Hepatocyte (in vitro differentiated cells): ENCODE measurements around the gene CCL19.

Experiments used
- EZH2 ChIP-seq: fragments of 200-600 bp; sonication (generic); IDR thresholded peaks from 2 replicates; pipeline ENCODE4 v1.6.1; 2016; ENCODE audit warnings: antibody characterized with exemption, mild to moderate bottlenecking, borderline replicate concordance
- TF ChIP-seq, protein P1 (sequence below): fragments of 200-600 bp; sonication (generic); IDR thresholded peaks from 2 replicates; pipeline ENCODE4 v1.5.1; 2016; ENCODE audit warnings: antibody characterized with exemption, mild to moderate bottlenecking; ENCODE audit not compliant: poor library complexity

DNA sequence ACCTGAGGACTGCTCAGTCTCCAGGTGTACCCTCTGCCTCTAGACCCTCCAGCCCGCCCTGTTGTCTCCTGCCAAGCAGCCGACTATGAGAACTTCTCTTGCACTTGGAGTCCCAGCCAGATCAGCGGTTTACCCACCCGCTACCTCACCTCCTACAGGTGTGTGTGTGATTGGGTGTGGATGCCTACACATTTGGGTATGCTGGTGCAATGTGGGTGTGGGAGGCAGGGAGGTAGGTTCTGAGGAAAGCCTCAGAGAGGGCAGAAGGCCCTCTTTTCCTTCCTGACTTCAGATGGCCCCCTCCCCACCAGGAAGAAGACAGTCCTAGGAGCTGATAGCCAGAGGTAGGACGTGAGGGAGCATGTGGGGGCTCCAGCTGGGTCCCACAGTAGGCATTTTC lies 34.1 kb downstream of the CCL19 start:
- TF ChIP-seq, protein P1, sequence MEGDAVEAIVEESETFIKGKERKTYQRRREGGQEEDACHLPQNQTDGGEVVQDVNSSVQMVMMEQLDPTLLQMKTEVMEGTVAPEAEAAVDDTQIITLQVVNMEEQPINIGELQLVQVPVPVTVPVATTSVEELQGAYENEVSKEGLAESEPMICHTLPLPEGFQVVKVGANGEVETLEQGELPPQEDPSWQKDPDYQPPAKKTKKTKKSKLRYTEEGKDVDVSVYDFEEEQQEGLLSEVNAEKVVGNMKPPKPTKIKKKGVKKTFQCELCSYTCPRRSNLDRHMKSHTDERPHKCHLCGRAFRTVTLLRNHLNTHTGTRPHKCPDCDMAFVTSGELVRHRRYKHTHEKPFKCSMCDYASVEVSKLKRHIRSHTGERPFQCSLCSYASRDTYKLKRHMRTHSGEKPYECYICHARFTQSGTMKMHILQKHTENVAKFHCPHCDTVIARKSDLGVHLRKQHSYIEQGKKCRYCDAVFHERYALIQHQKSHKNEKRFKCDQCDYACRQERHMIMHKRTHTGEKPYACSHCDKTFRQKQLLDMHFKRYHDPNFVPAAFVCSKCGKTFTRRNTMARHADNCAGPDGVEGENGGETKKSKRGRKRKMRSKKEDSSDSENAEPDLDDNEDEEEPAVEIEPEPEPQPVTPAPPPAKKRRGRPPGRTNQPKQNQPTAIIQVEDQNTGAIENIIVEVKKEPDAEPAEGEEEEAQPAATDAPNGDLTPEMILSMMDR: no peak
- no peak for TF ChIP-seq EZH2
